ENCODE data around the gene CAPN11.

CAPN11 gene

DNA sequence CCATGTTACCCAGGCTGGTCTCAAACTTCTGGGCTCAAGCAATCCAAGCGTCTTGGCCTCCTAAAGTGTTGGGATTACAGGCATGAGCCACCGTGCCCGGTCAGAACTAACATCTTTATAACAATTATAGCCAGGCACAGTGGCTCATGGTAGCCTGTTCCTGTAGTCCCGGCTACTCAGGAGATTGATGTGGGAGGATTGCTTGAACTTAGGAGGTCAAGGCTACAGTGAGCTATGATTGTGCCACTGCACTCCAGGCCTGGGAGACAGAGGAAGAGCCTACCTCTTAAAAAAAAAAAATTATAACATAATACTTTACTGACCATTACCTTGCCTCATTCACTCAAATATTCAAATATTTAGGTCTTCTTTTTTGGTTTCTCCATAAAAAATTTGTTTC, 41.3 kb downstream of the CAPN11 start:
- TF ChIP-seq, protein P1, sequence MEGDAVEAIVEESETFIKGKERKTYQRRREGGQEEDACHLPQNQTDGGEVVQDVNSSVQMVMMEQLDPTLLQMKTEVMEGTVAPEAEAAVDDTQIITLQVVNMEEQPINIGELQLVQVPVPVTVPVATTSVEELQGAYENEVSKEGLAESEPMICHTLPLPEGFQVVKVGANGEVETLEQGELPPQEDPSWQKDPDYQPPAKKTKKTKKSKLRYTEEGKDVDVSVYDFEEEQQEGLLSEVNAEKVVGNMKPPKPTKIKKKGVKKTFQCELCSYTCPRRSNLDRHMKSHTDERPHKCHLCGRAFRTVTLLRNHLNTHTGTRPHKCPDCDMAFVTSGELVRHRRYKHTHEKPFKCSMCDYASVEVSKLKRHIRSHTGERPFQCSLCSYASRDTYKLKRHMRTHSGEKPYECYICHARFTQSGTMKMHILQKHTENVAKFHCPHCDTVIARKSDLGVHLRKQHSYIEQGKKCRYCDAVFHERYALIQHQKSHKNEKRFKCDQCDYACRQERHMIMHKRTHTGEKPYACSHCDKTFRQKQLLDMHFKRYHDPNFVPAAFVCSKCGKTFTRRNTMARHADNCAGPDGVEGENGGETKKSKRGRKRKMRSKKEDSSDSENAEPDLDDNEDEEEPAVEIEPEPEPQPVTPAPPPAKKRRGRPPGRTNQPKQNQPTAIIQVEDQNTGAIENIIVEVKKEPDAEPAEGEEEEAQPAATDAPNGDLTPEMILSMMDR (IDR thresholded peaks at IDR 0.05; ENCODE audit: insufficient read depth, low read depth, low read length, missing control alignments): no peak
- no peak overlapping the region for H3K4me3 ChIP-seq (ENCODE audit: low read length)
- DNase-seq (ENCODE audit: low read depth): no peak

DNA sequence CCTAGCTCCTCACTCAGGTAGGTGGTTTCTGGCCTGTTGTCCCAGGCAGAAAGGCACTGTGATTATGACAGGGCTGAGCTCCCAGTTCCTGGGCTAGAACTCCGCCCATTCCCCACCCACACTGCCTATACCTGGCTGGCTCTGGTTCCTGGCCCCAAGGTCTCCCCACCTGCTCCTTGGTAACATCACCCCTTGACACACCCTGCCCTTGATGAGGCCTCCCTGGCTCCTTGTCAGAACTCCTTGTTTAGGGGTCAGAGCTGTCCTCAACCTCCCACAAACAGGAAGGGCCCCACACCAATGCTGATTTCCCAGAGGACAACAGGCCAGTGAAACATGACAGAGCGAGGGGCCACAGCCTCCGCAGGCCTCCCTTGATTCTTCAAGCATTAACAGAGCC, 42.6 kb downstream of the CAPN11 start:
- TF ChIP-seq, protein P1 (IDR thresholded peaks at IDR 0.05; ENCODE audit: insufficient read depth, low read depth, low read length, missing control alignments): no peak
- DNase-seq (ENCODE audit: low read depth): peak; percentile 45
- H3K4me3 ChIP-seq (ENCODE audit: low read length): peak overlapping the region; percentile 18

DNA sequence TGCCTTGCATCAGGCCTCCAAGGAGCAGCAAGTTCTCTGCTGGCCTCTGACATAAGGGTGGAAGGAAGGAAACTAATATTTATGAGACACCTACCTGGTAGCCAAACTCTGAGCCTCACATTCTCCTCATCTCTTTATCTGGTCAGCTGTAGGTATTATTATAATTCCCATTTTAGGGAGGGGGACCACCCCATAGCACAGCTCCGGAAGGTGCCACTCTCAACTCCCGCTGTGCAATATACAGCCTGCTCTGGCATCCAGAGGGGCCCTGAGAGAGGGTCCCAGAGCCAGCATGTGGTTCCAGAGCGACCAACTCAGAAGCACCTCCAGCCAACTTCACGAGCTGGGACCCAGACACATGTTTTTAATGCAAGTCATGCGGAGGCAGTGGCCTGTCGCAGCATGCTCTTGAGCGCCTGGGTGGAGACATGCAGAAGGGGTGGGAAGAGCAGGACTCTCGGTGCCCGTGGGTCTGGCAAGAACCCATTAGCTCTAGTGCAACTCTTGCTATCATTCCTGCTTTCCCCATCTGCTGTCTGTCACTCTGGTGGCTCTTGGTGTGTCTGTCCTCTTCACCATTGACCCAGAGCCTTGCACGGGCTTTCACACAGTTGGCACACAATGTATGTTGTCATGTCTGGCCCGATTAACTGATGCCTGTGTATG, 43.2 kb downstream of the CAPN11 start:
- DNase-seq (ENCODE audit: low read depth): peak; percentile 88
- peak overlapping the region; percentile 18 for H3K4me3 ChIP-seq (ENCODE audit: low read length)
- TF ChIP-seq, protein P1 (IDR thresholded peaks at IDR 0.05; ENCODE audit: insufficient read depth, low read depth, low read length, missing control alignments): no peak

DNA sequence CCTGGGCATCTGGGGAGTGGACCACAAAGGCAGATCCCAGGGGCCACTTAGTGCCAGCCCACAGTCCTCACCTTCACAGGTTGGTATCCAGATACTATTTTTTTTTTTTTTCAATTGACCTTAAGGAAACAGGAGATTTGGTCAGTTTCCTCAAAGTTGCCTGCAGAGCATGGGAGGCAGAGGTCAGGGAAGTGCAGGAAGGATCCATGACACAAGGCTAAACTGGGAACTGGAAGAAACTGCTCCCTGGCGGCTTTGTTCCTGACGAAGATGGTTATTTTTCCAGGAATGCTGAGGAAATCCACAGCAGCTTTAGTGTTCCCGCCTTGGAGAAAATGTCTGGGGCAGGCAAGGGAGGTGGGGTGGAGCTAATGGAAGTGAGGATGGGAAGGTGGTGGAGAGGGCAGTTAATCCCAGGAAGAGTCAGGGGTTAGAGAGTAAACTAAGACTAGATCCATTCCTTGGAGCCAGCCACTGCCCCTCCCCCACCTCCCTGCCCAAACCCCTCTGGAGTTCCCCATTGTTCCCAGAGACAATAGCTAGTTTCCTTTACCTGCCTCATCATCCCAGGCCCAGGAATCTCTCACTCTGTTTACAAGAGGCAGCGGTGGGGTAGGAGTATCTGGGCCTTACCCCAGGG, 43.8 kb downstream of the CAPN11 start:
- TF ChIP-seq, protein P1 (IDR thresholded peaks at IDR 0.05; ENCODE audit: insufficient read depth, low read depth, low read length, missing control alignments): no peak
- no peak for DNase-seq (ENCODE audit: low read depth)

DNA sequence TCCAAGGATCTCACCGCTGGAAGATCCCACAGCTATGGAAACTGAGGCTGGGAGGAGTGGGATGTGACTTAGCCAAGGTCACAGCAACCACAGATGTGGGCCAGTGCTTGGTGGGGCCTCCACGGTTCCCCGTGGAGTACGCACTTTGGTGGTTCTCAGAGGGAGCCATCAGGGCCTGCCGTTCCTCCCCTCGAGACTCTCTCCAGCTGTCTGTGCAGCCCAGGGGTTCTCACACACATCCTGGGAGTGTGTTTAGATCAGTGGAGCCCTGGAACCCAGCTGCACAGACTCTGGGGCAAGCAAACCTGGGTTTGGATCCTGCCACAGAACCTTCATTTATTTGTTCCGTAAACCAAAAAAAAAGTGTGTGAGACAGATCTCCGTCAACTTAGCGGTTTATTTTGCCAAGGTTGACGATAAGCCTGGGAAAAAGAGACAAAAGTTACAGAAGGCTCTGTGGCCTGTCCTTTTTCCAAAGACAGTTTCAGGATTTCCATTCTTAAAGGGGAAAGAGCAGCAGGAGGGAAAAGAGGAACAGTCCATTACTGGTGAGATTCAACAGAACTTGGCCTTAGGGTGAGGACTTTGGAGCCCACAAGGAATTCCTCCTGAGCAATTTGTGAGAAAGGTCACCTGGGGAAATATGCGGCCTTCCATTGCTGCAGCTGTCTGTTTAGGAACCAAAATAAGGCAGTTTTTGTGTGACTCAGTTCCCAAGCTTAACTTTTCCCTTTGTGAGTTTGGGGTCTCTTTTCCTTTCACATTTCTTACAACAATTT, 44.5 kb downstream of the CAPN11 start:
- TF ChIP-seq, protein P1 (IDR thresholded peaks at IDR 0.05; ENCODE audit: insufficient read depth, low read depth, low read length, missing control alignments): no peak
- no peak overlapping the region for H3K4me3 ChIP-seq (ENCODE audit: low read length)
- DNase-seq (ENCODE audit: low read depth): no peak

More for the DNA sequence above, 43.8 kb downstream of the CAPN11 start:
- H3K4me3 ChIP-seq (ENCODE audit: low read length): no peak overlapping the region

DNA sequence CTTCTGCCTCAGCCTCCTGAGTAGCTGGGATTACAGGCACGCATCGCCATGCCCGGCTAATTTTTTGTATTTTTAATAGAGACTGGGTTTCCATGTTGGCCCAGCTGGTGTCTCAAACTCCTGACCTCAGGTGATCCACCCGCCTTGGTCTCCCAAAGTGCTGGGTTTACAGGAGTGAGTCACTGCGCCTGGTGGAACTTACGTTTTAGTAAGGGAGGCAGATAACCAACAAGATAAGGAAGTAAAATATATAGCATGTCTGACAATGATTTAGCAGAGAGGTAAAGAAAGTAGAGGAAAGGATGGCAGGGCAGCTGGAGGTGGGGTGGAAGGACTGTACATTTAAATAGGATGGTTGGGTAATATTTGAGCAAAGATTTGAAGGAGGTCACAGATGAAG, 45.3 kb downstream of the CAPN11 start:
- TF ChIP-seq, protein P1 (IDR thresholded peaks at IDR 0.05; ENCODE audit: insufficient read depth, low read depth, low read length, missing control alignments): no peak
- H3K4me3 ChIP-seq (ENCODE audit: low read length): no peak overlapping the region
- no peak for DNase-seq (ENCODE audit: low read depth)
